Fibroblast of villous mesenchyme (primary cell): ENCODE measurements around the gene ATP1A3. TPM values are rescaled to one million over a fixed set of nuclear protein-coding genes. Genes with fewer than 3 reads are reported as not detected.

Source experiments
- DNase-seq: peaks from one replicate; pipeline ENCODE4 v3.0.0-alpha.2; 2010; ENCODE audit warnings: low read depth
- H3K4me3 ChIP-seq: 2 replicates; pipeline ENCODE4 v1.5.1; 2011; ENCODE audit warnings: low read depth, mild to moderate bottlenecking, low read length
- total RNA-seq: library from RNA; depleted of rRNA; stranded (reverse); fragments of >200 nt; gene quantifications from 2 replicates; pipeline ENCODE4 v1.2.3, GENCODE V29; 2012
- TF ChIP-seq, protein P1 (sequence below): IDR thresholded peaks from 2 replicates; pipeline ENCODE4 v1.5.1; 2012; ENCODE audit warnings: low read depth, mild to moderate bottlenecking, low read length; ENCODE audit not compliant: insufficient read depth

ATP1A3 gene
- total RNA-seq, 1 donor, result not detected

DNA sequence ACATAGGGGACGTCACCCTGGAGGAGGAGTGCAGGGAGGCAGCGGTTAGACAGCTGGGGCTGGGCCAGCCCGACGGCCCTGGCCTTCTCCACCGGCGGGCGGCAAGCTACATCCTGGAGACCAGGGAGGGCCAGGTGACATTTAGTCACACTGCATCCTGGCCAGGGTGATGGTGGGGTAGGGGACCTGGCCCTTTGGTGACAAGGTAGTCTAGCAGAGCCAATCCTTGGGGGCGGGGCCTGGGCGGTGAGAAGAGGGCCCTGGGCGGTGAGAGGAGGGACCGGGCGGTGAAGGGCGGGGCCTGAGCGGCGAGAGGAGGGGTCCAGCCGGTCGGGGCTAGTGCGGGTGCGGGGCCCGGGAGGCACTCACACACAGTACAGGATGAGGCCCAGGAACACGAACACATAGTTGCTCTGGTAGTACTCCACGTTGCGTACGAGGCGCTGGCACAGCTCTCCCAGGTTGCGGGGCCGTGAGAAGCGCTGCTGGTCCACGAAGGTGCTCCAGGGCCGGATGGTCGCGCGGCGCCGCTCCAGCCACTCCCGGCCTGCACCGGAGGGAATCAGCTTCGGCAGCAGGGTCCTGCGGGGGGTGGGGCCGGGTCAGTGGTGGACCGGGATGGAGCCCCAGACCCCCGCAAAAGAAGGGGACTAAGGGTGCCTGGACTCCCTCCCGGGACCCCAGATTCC is 35.5 kb downstream of the ATP1A3 start:
- peak overlapping the region; percentile 98 for H3K4me3 ChIP-seq
- peak; percentile 77 for DNase-seq
- TF ChIP-seq, protein P1, sequence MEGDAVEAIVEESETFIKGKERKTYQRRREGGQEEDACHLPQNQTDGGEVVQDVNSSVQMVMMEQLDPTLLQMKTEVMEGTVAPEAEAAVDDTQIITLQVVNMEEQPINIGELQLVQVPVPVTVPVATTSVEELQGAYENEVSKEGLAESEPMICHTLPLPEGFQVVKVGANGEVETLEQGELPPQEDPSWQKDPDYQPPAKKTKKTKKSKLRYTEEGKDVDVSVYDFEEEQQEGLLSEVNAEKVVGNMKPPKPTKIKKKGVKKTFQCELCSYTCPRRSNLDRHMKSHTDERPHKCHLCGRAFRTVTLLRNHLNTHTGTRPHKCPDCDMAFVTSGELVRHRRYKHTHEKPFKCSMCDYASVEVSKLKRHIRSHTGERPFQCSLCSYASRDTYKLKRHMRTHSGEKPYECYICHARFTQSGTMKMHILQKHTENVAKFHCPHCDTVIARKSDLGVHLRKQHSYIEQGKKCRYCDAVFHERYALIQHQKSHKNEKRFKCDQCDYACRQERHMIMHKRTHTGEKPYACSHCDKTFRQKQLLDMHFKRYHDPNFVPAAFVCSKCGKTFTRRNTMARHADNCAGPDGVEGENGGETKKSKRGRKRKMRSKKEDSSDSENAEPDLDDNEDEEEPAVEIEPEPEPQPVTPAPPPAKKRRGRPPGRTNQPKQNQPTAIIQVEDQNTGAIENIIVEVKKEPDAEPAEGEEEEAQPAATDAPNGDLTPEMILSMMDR, result no peak

DNA sequence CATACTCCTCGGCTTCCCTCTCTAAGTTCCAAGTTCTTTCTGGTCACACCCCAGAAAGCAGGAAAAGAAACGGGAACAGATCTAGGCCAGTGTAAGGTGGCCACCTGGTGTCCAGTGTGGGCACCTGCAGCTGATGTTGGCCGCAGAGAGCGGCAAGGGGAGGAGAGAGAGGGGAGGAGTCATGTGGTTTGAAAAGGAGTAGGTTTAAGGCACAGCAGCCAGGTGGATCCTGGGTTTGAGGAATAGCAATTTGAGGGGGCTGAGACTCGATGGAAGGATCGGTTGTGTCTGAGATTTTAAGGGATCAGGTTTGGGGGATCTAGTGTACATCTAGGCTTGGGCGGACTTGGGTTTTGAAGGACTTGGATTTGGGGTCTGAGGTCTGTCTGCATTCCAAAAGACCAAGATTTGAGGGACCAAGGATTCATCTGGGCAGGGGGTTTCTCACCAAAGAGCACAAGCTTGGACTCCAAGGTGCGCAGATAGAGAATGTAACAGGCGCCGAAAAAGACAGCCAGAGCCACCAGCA is 36.1 kb downstream of the ATP1A3 start:
- H3K4me3 ChIP-seq, result peak overlapping the region; percentile 98
- TF ChIP-seq, protein P1, result peak; percentile 88
- peak; percentile 80 for DNase-seq

DNA sequence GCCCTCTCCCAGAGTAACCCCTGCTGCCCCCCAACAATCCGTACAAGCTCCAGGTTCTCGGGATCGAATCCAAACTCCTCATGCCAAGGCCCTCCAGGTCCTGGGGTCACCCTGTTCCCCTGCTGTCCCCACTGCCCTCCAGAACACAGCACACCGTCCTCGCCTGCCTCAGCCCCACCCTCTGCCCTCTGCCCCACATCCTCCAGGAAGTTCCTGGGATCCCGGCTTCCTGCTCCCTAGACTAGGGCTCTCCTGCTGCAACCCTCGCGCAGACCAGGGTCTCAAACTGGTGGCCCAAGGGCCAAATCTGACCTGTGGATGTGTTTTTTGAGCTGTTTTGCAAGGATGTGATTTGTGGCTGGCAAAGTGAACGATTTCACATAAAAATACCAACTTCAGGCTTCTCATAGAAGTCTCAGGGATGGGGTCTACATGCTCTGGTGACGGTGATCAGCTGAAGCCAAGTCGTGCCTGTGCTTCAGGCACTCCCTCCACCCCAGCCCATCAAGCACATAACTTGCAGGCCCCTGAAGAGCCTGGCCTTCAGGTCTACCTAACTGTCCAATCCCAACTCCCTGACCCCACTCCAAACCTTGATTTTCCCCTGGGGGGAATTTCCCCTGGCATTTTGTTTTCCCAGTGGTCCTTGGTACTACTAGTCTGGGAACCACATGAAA is 36.7 kb downstream of the ATP1A3 start:
- TF ChIP-seq, protein P1, result no peak
- H3K4me3 ChIP-seq, result peak overlapping the region; percentile 98
- DNase-seq, result no peak

DNA sequence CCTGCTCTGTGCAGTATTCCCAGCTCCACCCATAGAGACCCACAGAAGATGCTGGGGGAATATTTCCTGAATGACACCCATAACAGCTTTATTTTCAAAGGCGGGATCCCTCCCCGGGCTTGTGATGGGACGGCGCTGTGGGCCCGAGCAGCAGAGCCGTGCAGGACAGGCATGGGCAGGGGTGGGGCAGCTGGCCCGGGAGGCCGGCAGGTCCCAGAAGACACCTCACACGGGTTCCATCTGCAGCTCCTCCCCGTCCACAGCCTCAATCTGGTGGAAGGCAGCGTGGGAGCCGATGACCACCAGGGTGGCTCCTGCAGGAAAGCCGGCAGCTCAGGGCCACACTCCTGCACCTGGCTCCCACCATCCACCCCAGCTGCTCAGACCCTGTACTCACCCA is 37.4 kb downstream of the ATP1A3 start:
- DNase-seq, result no peak
- no peak overlapping the region for H3K4me3 ChIP-seq
- TF ChIP-seq, protein P1, result no peak

DNA sequence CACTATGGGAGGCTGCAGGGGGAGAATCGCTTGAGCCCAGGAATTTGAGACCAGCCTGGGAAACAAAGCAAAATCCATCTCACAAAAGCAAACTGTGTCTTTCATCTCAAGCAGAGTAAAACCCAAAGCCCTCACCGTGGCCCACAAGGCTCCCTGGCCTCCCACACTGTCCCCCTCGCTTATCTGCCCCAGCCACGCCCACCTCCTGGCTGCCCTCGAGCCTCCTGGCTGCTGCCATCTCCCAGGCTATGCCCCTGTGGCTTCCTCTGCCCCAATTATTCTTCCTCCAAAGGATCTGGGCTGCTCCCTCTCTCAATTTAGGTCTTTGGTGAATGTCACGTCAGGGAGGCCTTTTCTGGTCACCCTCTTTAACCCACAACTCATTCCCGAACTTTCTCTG is 38.5 kb downstream of the ATP1A3 start:
- TF ChIP-seq, protein P1, result no peak
- DNase-seq, result no peak

DNA sequence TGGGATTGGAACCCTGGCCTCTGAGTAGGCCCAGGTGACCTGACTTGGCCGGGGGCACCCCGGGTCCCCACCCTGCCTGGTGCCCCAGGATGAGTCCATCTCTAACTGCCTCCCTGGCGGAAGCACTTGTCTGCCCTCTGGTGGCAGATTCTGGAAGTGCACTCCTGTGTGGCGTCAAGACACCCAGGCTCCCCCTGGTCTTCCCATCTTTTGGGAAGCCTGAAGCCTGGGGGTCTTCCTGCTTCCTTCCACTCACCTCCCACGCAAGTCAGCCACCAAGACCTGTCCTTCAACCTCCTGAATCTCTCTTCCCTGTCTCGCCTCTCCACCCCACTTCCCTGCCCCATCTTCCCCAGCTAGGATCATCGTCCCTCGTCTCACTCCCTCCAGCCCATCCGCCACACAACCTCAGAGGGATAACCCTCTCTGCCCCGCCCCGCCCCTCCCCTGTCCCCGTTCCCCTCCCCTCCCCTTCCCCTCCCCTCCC is 42.3 kb downstream of the ATP1A3 start:
- peak overlapping the region; percentile 25 for H3K4me3 ChIP-seq
- TF ChIP-seq, protein P1, result peak; percentile 99
- DNase-seq, result peak; percentile 70

More for the DNA sequence above, 38.5 kb downstream of the ATP1A3 start:
- no peak overlapping the region for H3K4me3 ChIP-seq
